ENCODE results near the gene RECQL5.

GRCh38 chr17:75595920-75596313 is 71.0 kb downstream of the RECQL5 start:
- no peak for TF ChIP-seq CTCF (IDR thresholded peaks at IDR 0.05)
- TF ChIP-seq POLR2A (IDR thresholded peaks at IDR 0.05), result no peak
